Measurements from ENCODE around the gene SPRR2B.
"Not testable (repeated sequence)": the region's sequence is repeated elsewhere in the genome, so short reads cannot be mapped to it uniquely, and the experiment has no call there.

The SPRR2B gene

DNA sequence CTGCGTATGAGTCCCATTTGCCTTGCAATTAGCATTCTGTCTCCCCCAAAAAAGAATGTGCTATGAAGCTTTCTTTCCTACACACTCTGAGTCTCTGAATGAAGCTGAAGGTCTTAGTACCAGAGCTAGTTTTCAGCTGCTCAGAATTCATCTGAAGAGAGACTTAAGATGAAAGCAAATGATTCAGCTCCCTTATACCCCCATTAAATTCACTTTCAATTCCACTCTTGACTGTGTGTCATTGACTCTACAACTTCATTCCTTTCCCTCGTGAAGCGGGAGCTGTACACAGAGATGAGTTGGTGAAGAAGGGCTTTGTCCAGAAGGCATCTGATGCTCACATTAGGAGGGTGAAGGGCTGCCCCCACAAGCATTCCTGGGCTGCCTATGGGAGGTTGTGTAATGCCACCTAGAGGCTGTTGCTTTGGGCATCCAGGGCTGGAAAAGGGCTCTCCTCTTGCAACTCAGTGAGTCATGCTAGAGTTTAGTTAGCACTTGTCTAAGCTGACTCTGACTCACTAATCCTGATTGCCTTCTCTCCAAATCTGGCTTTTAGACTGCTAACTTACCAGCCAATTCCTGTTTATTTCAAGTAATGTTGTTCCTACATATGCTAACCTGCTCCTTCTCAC, 38.6 kb downstream of the SPRR2B start:
- no peak for DNase-seq

DNA sequence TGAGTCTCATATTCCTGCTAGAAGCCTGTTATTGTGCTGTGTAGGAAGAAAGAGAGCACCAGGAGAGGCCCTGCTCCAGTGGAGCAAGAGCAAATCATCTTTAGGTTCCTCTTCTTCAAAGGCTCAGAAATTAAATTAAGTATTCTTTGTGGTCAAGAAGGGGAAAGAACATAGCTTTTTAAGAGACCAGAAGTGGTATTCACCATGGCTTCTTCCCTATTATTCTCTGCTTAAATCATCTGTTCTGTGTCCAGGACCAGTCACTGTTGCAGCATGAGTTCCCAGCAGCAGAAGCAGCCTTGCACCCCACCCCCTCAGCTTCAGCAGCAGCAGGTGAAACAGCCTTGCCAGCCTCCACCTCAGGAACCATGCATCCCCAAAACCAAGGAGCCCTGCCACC, 39.3 kb downstream of the SPRR2B start:
- DNase-seq = no peak

DNA sequence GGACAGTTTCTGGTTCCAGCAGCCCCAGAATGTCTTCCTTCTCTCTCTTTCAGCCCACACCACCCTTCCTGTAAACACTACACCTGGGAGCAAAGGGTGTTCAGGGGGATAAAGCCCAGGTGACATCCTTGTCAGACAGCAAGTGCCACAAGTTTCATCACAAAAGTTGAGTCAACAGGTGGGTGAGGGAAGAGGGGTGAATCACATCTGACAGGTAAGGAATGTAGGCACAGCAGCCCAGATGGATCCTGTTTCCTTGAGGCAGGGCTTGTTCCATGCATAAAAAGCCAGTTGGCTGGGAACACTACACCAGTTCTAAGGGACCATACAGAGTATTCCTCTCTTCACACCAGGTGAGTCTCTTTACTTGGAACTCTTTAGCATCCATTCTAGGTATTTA, 40.5 kb downstream of the SPRR2B start, which contains the start of gene SPRR1B:
Gene SPRR1B (plus strand): TSS at position 309 of the 400 bp plus-strand sequence. CDS start 1,143 bp downstream, outside the sequence.
- no peak for DNase-seq

DNA sequence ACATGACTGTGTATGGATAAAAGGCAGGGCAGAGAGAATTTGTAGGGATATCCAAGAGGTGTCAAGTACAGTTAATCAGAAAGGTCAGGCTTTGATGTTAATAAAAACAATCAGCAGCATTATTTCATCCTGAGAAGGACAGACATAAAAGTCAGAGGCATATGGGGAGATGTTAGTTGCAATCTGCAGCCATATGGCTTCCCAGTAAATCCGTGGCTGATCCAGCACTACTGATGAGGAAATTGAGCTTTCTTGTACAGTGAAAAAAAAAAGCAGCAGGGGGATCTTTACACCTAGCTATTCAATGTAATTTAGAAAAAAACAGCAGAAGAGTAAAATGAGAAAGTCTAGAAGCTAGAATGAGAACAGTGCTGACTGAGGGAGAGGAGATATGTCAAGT, 42.6 kb downstream of the SPRR2B start:
- no peak for DNase-seq

DNA sequence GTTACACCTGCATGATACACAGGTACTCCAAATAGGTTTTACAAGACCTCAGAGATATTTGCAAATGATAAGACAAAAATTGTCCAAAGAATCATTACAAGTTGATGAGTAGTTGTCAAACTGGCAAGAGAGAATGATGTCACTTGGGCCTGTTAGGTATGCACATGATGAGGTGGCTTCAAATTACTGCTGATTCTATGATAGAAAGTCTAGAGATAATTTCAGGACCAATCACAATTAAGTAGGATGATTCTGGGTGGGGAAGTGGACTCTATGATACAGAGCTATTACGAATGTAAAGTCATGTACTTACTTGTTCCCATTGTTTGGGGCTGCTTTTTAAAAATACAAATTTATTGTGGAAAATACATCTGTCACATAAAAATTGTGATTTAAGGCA, 45.6 kb downstream of the SPRR2B start:
- no peak for DNase-seq

DNA sequence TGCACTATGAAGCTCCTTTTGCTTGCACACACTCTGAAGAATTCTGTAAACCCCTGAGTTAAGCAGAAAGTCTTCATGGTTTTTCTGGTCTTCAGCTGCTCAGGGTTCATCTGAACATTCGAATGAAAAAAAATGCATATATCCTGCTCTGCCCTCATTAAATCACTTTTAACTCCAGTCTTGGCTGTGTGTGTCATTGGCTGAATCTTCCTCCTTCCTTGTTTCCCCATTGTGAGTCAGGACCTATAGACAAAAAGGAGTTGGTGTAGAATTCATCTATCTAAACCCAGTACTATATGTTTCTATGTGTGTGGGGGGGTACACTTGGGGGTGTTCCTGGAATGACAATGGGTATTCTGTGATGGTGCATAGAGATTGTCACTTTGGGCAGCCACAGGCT, 47.0 kb downstream of the SPRR2B start:
- DNase-seq = no peak

- DNase-seq = no peak
These were observed 48.3 kb downstream of the SPRR2B start for GRCh38 chr1:153023109-153023508.

DNA sequence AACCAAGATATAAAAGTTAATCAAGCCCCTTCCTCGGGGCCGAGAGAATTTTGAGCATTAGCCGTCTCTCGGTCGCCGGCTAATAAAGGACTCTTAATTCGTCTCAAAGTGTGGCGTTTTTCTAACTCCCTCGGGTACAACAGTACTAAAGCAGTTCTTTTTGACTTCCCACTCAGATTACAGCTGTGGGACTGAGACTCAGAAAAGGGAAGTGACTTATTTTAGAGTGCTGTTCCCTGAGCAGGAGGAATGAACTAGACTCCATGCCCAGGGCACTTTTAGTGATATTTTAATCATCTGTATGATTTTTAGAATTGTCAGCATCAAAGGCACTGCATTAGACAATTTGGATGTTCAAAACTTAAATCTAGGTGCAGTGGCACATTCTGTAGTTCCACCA, 49.1 kb downstream of the SPRR2B start:
- not testable (repeated sequence) for DNase-seq

DNA sequence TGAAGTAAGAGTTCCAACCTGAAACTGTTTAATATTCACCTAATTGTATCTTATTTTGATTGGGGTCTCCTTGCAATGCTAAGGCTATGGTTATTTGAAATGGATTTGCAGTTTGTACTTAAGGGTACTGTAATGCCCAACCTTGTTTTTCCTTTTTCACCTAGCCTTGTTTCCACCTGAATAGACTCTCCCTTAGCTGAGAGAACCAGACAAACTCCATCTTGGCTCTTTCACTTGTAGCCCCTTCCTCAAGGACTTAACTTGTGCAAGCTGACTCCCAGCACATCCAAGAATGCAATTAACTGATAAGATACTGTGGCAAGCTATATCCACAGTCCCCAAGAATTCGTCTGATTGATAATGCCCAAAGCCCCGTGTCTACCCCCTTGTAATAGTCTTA, 49.6 kb downstream of the SPRR2B start:
- DNase-seq = not testable (repeated sequence)
